Globus pallidus (tissue), 1 donor: ENCODE results near the gene DDX31.
"Not testable (repeated sequence)": the region's sequence is repeated elsewhere in the genome, so short reads cannot be mapped to it uniquely, and the experiment has no call there.

Experiments
- DNase-seq: peaks from one replicate; pipeline ENCODE4 v3.0.0-alpha.2; 2015; ENCODE audit warnings: low spot score

The DDX31 gene

DNA sequence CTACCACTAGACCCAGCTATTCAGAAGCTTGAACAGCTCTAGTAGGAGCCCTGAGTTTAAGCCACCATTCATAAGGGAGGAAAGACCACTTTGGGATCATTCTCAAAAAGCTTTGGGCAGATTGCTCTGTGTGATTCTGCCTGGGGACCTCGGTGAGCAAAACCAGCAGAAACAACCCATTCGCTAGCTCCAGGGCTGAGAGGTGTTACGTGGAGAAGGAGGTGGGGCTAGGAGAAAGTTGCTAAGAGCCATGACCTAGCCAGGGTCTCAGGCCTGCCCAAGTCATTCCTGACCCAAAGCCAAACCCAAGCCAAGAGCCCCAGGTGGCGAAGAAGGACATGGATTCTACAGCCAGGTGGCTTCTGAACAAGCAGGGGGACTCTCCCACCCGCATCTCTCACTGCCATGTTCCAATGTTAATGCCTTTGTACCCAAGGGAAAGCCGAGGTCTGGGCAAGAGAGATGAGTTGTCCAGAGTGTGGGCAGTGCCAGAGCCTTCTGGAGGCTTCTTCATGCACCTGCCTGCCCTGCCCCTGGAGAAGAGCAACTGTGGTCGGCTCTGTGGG is 91.3 kb downstream of the DDX31 start:
- no peak for DNase-seq

DNA sequence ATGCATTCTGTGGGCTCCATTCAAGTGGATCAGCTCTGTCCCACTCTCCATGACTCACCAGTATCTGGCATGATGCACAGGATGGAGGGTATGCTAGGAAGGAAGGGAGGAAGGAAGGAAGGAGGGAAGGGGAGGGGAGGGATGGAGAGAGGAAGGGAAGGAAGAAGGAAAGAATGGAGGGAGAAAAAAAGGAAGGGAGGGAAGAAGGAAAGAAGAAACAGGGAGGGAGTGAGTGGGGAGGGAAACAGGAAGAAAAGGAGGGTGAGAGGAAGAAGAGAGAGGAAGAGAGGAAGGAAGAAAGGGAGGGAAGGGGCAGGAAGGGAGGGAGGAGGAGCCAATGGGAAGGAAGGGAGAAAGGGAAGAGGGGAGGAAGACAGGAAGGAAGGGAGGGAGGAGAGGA is 92.7 kb downstream of the DDX31 start:
- no peak for DNase-seq

DNA sequence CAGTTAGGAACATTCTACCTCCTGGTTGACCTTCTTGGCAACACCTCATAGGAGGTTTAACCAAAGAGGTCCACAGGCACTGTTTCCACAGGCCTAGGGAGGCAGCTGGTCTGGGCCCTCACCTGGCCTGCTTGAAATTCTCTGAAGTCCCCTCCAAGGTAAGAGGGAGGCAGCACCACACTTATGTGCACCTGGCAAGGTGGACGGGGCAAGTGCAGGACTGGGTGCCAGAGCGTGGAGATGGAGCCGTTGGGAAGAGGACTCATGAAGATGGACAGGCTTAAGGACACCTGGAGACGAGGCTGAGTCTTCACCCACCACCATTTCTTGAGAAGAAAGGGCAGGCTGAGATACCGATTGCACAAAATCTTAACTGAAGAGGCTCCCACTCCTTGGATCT is 94.0 kb downstream of the DDX31 start:
- DNase-seq = no peak

DNA sequence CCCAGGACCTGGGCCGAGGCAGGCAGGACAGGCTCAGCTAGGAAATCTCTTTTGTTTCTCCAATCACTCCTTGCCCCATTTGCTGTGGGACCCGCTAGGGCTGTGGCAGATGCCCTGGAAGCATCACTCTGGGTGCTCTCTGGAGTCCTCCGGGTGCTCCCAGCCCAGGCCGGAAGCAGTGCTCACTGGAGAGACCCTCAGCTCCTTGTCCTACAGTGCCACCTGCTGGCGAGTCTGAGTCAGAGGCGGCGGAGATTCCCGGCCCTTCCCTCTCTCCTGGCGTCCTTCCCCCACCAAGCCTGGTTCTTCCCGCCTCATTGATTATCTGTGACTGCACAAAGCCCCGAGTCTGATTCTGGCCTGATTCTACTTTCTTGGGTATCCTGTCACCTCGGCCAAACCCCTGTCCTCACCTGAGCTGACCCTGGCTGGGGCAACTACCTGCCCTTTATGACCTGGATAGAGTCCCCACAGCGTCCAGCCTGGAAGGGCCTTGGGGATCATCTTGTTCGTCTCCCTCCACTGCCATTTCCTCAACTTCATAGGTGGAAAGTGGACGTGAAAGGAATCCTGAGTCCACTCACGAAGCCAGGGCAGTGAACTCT is 94.7 kb downstream of the DDX31 start:
- peak; percentile 30 for DNase-seq

DNA sequence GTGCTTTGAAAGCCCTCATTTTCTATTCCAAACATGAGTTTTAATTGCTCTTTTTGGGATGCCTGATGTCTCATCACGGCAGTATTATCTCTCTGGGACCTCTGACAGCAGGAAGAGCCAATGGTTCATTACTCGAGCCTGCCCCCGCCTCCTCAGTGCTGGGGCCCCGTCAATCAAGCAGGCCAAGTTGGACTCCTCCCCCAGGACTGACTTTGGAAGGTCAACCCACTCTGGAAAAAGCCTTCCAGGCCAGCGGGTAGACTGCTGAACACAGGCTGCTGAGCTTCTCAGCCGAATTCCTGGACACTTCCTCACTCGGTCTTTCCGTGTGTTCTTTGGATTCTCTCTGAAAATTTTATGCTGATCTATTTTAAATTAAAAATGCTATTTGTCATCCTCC is 96.9 kb downstream of the DDX31 start:
- no peak for DNase-seq

DNA sequence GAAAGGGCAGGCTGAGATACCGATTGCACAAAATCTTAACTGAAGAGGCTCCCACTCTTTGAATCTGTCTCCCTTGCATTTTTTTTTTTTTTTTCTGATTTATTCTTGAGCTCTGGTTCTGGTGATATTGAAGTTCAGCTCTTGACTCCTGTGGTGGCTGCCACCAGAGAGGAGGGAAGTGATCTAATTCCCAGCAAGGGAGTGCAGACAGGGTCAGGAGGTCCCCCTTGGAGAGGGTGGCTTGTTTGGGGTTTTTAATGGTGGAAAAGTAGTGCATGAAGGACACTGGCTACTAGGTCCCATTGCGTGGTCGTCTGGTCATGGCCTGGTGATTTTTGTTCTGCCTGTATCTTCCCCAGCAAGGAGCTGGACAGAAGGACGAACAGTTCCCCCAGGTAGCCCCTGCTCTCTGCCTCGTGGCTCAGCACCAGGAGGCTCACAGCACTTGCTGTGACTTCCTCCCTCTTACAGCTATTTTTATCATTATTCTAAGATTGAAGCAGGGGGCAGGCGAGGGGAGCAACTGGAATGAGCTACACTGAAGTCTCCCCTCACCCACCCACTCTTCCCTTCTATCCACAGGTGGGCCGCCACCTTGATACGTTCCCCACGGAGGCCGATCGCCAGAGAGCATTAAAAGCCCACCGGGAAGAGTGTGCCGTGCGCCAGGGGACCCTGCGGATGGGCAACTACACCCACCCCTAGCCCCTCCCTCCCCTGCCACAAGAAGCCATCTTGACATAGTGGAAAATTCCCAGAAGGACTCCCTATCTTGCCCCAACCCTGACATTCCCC is 97.8 kb downstream of the DDX31 start:
- no peak for DNase-seq

DNA sequence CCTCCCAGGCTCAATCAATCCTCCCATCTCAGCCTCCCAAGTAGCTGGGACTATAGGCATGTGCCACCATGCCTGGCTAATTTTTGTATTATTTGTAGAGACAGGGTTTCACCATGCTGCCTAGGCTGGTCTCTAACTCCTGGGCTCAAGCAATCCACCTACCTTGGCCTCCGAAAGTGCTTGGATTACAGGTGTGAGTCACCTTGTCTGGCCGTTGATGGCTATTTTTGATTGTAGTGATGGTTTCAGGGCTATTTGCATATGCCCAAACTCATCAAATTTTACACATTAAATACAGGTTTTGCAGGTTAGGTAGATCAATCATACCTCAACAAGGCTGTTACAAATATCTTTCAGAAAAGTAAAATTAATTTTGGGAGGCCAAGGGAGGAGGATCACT is 101.0 kb downstream of the DDX31 start:
- not testable (repeated sequence) for DNase-seq

DNA sequence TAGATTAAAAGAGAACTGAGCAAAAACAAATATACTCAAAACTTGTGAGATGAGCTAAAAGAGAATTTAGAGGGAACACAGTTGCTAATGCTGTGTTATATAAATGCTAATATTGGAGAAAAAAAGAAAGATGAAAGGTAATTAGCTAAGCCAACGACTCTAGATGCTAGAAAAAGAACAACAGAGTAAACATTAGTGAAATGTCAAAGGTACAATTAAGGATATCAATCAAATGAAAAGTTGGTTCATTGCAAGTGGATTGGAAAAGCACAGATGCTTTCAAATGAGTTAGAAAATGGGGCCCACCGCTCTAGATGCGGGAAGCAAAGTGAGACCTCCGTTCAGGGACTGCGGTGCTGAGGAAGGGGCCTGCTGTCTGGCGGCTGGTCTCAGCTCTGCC is 105.3 kb downstream of the DDX31 start:
- no peak for DNase-seq

DNA sequence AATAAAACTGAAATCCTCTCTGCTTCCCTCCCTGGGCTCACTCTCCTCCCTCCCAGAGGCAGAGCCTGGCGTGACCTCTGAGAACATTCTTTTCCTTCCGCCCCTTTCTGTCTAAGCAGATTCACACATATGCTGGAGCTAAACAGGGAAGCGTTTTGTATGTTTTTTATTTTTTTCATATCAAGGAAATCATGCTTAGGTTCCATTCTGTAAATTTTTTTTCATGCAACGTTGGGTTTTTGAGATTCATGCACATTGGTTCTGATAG is 107.5 kb downstream of the DDX31 start:
- no peak for DNase-seq

DNA sequence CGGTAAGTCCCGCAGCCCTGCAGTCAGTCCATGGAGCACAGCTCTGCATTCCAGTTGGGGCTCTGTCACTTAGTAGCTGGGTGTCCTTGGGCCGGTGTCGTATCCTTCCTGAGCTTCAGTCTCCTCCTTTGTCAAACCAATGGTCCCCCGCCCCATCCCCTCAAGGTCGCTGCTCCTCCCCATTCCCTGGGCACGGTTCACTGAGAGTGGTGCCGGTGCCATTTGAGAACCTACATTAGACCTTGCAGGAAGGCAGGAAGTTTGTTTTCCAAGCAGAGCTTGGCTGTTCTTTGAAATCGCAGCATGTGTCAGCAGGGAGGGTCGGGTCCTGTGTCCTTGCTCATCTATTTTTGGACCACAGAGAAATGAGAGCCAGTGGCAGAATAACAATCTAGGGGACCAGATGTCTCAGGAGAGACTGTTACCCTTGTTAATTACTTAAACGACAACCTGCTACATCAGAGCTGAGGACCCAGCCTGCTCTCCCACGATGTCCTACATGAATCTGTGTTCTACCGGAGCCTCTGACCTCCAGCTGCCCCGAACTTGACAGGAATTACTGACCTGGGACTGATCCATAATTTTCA is 109.1 kb downstream of the DDX31 start:
- DNase-seq = no peak

DNA sequence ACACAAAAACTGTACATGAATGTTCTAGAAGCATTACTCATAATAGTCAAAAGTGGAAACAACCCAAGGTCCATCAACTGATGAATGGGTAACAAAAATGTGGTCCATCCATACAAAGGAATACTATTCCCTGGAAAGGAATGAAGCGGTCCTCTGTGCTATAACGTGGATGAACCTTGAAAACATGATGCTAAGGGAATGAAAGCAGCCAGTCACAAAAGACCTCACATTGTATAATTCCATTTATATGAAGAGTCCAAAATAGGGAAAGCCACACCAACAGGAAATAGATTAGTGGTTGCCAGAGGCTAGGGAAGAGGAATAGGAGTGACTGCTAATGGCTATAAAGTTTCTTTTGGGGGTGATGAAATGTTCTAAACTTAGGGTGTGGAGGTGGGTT is 110.1 kb downstream of the DDX31 start:
- no peak for DNase-seq

DNA sequence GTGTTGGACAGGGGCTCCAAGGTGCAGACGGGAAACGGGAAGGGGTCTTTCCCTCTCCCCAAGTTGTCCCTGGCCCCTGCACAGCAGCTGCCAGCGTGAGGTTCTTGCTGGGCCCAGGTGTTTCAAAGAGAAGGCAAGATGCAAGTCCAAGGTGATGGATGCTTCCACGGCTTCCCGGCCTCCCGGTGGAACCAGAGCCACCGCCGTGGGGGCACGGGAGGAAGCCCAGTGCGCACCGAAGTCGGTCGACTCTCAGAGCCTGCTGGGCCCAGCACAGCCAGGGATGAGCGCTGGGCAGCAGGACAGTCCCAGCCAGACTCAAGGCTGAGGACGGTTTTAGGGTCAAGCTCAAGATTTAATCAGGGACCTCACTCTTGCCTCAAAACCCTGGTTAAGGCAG is 112.6 kb downstream of the DDX31 start:
- DNase-seq = no peak

DNA sequence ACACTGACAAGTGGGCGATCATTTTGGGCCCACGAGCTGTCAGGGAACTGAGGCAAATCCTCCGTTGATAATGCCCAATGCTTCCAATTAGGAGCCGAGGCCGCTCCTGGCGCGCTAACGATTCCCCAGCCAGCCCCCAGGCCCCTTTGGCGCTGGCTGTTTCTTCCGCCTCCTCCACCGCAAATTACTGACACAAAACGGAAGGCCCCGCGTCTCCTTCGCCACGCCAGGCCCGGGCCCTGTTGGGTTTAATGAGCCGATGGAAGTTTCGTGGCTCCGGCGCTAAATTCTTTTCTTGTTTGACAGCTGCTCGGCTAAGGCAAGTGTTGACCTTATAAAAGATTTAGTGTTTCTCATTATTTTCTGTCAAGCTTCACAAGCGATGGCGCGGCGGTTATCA is 113.1 kb downstream of the DDX31 start:
- DNase-seq = no peak

DNA sequence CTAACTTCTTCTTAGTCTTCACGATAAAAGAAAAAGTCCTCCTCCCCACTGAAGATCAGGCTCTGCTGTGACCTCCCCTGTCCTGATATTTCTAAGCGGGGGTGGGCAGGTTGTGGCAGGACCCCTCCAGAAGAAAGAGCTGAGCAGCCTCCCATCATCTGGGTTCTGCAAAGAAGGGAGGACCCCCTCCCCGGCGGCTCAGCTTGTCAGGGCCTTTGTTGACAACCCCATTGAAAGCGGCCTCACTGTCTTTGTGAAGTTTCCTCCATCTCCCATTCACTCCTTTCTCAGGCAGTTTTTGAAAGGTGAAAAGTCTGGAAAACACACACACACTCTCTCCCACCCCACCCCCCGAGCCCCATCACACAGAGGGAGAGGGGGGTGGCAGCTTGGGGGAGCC is 113.5 kb downstream of the DDX31 start:
- DNase-seq = no peak

DNA sequence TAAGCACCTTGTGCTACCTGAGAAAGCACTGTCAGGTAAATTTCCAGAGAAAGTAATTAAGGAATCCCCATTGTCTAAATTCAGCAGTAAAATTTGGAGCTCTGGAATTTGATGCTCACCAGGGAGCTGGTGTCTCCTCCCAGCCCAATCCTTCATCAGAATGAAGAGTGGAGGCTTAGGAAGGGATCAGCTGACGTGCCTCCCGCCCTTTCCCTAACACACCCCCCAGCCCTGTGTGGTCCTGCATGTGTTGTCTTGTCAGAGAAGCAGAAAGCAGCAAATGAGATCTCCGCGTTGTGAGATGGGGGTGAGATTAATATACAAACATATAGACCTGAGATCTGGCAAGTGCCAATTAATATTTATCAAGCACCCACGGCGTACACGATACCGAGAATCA is 114.3 kb downstream of the DDX31 start:
- DNase-seq = no peak

DNA sequence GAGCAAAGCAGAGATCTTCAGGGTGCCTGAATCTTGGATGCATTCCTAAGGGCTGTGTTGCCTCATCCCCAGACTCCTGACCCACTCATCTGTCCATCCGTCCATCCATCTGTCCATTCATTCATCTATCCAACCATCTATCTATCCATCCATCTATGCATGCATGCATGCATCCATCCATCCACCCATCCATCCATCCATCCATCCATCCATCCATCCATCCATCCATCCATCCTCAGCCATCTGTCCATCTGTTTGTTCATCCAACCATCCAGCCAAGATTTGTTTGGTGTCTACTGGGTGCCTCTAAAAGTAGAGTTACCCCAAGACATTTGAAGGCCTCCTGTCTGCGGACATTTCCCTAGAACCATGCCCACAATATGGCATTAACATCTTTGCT is 115.0 kb downstream of the DDX31 start:
- DNase-seq = no peak

DNA sequence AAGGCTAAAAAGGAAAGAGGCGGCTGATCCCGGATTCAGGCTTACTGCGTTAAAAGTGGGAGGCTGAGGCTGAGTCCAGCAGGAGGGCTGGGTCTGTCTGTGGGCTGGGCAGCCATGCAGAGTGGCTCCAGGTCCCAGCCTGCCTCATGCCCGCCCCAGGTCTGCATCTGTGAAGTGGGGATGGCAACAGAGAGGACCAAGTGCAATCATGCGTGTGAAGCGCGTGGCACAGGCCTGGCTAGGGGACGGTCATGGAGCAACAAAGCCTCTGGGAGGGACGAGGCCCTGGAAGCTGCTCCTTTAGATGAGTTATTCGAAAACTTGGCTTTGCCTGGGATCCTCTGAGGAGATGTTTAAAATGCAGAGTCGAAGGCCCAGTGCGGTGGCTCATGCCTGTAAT is 117.7 kb downstream of the DDX31 start:
- no peak for DNase-seq

DNA sequence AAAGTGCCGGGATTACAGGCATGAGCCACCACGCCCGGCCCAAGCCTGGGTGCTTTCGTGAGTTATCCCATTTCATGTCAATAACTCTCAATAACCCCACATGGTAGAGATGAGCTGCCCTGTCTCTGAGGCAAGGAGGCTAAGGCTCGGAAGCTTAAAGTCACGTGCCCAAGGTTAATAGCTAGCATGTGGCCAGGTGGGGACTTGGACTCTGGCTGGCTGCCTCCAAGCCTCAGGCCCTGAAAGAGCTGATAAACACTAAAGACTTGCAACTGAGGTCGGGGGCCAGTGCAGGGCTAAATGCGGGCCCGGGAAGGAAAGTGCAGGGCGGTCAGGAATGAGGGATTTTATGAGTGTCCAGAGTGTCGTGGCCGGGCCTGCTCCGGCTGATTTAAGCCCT is 118.2 kb downstream of the DDX31 start:
- DNase-seq = no peak

DNA sequence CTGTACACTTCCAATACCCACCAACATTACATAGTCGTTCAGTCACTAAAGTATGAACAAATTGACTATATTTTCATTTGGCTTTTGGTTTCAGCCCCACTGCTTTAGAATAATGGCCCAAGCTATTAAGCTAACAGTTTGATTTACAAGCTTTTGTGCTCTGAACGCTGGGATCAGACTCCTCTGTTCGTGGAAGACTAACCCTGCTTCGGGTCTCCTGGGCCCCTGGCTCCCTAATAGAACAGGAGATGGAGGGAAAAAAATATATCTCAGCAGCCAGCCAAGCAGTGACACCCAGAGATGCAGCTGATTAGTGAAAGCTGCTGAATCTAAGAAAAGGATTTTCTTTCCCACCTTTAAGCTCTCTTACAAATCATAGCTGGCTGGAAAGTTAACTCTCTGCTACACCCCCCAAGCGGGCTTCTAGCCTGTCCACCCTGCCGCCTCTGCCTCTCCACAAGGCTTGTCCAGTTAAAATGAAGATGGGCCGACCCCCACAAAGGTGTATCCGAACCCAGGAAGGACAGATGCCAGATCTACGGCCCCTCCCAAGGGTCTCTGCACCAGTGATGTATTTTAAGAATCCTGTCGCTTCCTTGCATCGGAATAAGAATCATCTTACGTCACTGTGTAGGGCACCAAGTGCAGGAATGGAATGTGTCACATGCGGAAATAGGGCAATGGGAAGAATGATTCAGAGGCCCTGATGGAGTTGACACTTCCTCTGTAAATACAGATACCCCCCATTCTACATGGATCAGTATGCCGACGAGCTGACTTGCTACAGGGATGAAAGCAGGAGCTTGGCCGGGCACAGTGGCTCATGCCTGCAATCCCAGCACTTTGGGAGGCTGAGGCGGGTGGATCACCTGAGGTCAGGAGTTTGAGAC is 120.8 kb downstream of the DDX31 start:
- no peak for DNase-seq

DNA sequence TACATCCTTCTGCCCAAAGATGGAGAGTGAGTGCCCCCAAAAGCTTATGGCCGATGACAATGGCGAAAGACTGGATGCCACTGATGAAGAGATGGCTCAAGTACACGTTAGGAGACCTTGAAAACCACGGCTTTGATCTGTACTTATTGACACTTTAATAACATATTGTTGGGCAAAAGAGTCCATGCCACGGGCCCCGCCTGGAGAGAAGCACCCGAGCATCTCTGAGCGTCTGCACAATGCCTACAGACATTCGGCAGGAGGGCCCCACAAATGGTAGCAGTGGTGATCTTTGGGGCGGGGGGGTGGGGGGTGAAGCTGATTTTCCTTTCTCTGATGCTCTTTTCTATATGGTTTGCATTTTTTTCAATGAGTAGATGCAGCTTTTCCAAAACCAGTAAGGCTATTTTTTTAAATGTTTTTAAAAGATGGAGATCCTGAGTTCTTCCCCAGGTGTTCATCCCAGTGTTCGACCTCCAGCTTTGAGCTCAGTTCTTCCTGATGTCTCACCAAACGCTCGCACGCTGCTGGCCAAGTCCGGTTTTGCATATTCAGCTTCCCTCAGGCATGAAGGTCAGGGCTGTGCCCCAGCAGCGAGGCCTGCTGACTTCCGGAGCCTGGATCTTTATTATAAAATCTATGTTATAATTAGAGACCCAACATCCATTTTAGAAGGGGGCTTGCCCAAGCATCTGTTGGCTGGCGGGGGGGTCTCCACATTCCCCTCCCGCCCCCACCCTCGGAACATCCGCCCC is 121.6 kb downstream of the DDX31 start:
- no peak for DNase-seq

DNA sequence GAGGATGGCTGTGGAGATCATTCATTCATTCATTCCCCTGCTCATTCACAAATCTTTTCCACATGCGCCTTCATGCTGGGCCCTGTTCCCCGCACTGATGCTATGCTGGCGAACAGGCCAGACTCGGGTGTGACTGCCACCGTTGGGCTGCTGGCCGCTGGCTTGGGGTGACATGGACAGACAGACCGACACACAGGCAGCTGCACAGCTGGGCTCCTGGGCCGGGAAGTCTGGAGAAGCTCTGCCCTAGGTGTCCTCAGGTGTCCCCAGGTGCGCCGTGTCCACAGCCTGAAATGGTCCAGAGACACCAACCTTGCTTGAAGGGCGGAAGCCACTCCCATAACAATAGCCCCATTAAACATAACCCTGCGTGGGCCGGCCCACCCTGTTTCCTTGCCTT is 122.3 kb downstream of the DDX31 start:
- no peak for DNase-seq

DNA sequence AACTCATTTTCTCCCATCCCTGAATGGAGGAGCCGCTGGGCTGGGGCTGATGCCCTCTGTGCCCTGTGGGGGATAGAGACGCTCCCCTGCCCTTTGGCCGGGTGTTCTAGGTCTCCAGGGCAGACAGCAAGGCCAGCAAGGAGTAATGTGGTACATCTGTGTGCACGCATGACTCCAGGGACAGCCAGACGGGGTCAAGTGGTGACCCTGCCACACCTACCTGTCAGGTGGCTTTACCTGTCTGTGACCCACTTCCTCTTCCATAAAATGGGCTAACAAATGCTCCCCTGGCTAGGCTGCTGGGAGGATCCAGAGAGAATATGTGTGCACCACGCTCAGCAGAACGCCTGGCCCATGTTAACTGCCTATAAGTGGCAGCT is 122.7 kb downstream of the DDX31 start:
- no peak for DNase-seq
